H1 (cell line): Measurements from ENCODE around the gene CCL17. TPM values are rescaled to one million over a fixed set of nuclear protein-coding genes. Genes with fewer than 3 reads are reported as not detected.

ENCODE experiments used
- CTCF ChIA-PET: fragments of 300-600 bp; sonication (Branson Sonifier 250); formaldehyde crosslinking; loops from one replicate; lab custom pipeline; 2021; ENCODE audit not compliant: partially characterized antibody; lab: Charles Lee
- POLR2A ChIA-PET: fragments of 300-600 bp; sonication (Branson Sonifier 250); formaldehyde crosslinking; loops from one replicate; lab custom pipeline; 2021; ENCODE audit warnings: inconsistent platforms; ENCODE audit not compliant: partially characterized antibody; lab: Charles Lee
- DNase-seq, 2 experiments: peaks; one replicate each; pipeline versions ENCODE4 v3.0.0 to v3.0.0-alpha.2; 2010 to 2022; ENCODE audit warnings: low spot score in 2 of 2, low read depth in 1 of 2, mixed read lengths in 1 of 2
- FAIRE-seq: peaks from 2 replicates; lab custom pipeline; 2011; peaks lifted over from hg19 to GRCh38; lab: Jason Lieb, UNC
- H2AFZ ChIP-seq: 2 replicates; pipeline ENCODE4 v1.8.1; 2012; ENCODE audit warnings: low read length, inconsistent platforms
- H2AK5ac ChIP-seq: 2 replicates; pipeline ENCODE4 v1.6.1; 2013; ENCODE audit warnings: low read depth, low read length
- H2BK120ac ChIP-seq: replicated peaks from 2 replicates; pipeline ENCODE3; 2013; ENCODE audit warnings: low read depth, low read length, inconsistent platforms
- H2BK12ac ChIP-seq: 2 replicates; pipeline ENCODE4 v1.6.1; 2013; ENCODE audit warnings: low read depth, low read length
- H2BK15ac ChIP-seq: 2 replicates; pipeline ENCODE4 v1.6.1; 2013; ENCODE audit warnings: low read length
- H2BK20ac ChIP-seq: 2 replicates; pipeline ENCODE4 v1.6.1; 2013; ENCODE audit warnings: low read length
- H2BK5ac ChIP-seq: 2 replicates; pipeline ENCODE4 v1.6.1; 2013; ENCODE audit warnings: low read depth, low read length
- H3K14ac ChIP-seq: 2 replicates; pipeline ENCODE4 v1.6.1; 2013; ENCODE audit warnings: inconsistent platforms; ENCODE audit not compliant: insufficient read length
- H3K18ac ChIP-seq: 2 replicates; pipeline ENCODE4 v1.6.1; 2013; ENCODE audit warnings: low read length; ENCODE audit errors: extremely low read depth
- H3K23ac ChIP-seq: 2 replicates; pipeline ENCODE4 v1.6.1; 2013; ENCODE audit warnings: inconsistent platforms; ENCODE audit not compliant: insufficient read length
- H3K23me2 ChIP-seq: 2 replicates; pipeline ENCODE4 v1.6.1; 2013; ENCODE audit warnings: low read depth, low read length
- H3K27ac ChIP-seq: 2 replicates; pipeline ENCODE4 v1.6.1; 2011; ENCODE audit warnings: low read depth, low read length, inconsistent platforms
- H3K27me3 ChIP-seq, 4 experiments: replicated peaks in 1 of 4; 1 replicate in 1 of 4; 2 replicates in 3 of 4; pipeline versions ENCODE4 v1.6.1 to v1.8.1; 2011 to 2013; ENCODE audit warnings: low read length in 3 of 4, mild to moderate bottlenecking in 3 of 4, inconsistent platforms in 2 of 4, mixed read lengths in 2 of 4, moderate library complexity in 1 of 4; ENCODE audit not compliant: control insufficient read depth in 3 of 4, insufficient read depth in 3 of 4; ENCODE audit errors: extremely low read depth in 1 of 4
- H3K36me3 ChIP-seq, 4 experiments: 2 replicates each; pipeline versions ENCODE4 v1.6.1 to v1.8.1; 2011 to 2013; ENCODE audit warnings: mild to moderate bottlenecking in 4 of 4, low read length in 3 of 4, moderate library complexity in 2 of 4, control low read depth in 1 of 4, inconsistent platforms in 1 of 4; ENCODE audit not compliant: insufficient read depth in 4 of 4, control insufficient read depth in 2 of 4
- H3K4ac ChIP-seq: replicated peaks from 2 replicates; pipeline ENCODE3; 2013; ENCODE audit warnings: low read length, low read depth, mixed read lengths, inconsistent platforms; ENCODE audit not compliant: insufficient read length
- H3K4me1 ChIP-seq, 4 experiments: replicated peaks in 1 of 4; 1 replicate in 1 of 4; 2 replicates in 3 of 4; pipeline versions ENCODE4 v1.6.1 to v1.8.1; 2011 to 2013; ENCODE audit warnings: low read length in 3 of 4, inconsistent platforms in 2 of 4, mixed read lengths in 1 of 4; ENCODE audit not compliant: insufficient read depth in 4 of 4, control insufficient read depth in 3 of 4
- H3K4me2 ChIP-seq, 2 experiments: 2 replicates each; pipeline versions ENCODE4 v1.6.1 to v1.8.1; 2011 to 2013; ENCODE audit warnings: low read depth in 2 of 2, low read length in 2 of 2, control low read depth in 1 of 2, inconsistent platforms in 1 of 2, mild to moderate bottlenecking in 1 of 2; ENCODE audit not compliant: insufficient read depth in 1 of 2
- H3K4me3 ChIP-seq, 4 experiments: fragments of 200-600, 300-600 bp in 1 of 4; sonication (generic), shearing (Covaris generic), sonication (Bioruptor Twin) in 1 of 4; 2 replicates each; pipeline versions ENCODE4 v1.5.1 to v1.8.1; 2011 to 2016; ENCODE audit warnings: low read length in 4 of 4, low read depth in 3 of 4, control low read depth in 2 of 4, inconsistent platforms in 2 of 4, mild to moderate bottlenecking in 2 of 4, mixed read lengths in 1 of 4, moderate library complexity in 1 of 4; ENCODE audit not compliant: insufficient read depth in 2 of 4; ENCODE audit errors: extremely low read depth in 1 of 4
- H3K56ac ChIP-seq: replicated peaks from 2 replicates; pipeline ENCODE3; 2013; ENCODE audit warnings: low read depth, mild to moderate bottlenecking, mixed read lengths, low read length, inconsistent platforms; ENCODE audit not compliant: insufficient read length
- H3K79me1 ChIP-seq: 2 replicates; pipeline ENCODE4 v1.6.1; 2013; ENCODE audit warnings: low read depth, low read length, control low read depth
- H3K79me2 ChIP-seq, 2 experiments: 2 replicates each; pipeline versions ENCODE4 v1.6.1 to v1.8.1; 2012 to 2013; ENCODE audit warnings: low read length in 2 of 2, mild to moderate bottlenecking in 2 of 2, inconsistent platforms in 1 of 2; ENCODE audit not compliant: insufficient read depth in 2 of 2, control insufficient read depth in 1 of 2
- H3K9ac ChIP-seq, 4 experiments: replicated peaks in 1 of 4; 1 replicate in 1 of 4; 2 replicates in 3 of 4; pipeline versions ENCODE4 v1.6.1 to v1.8.1; 2011 to 2013; ENCODE audit warnings: low read depth in 3 of 4, low read length in 3 of 4, control low read depth in 2 of 4, mild to moderate bottlenecking in 2 of 4, moderate library complexity in 2 of 4, inconsistent platforms in 1 of 4; ENCODE audit errors: extremely low read depth in 1 of 4
- H3K9me3 ChIP-seq, 2 experiments: 2 replicates each; pipeline versions ENCODE4 v1.6.1 to v1.8.1; 2012 to 2013; ENCODE audit warnings: mild to moderate bottlenecking in 2 of 2, moderate library complexity in 2 of 2, control low read depth in 1 of 2, inconsistent platforms in 1 of 2, low read depth in 1 of 2, low read length in 1 of 2, mixed read lengths in 1 of 2; ENCODE audit not compliant: insufficient read depth in 2 of 2
- H4K20me1 ChIP-seq, 2 experiments: replicated peaks in 1 of 2; 2 replicates each; pipeline versions ENCODE3 to v1.8.1; 2011 to 2013; ENCODE audit warnings: inconsistent platforms in 2 of 2, low read length in 2 of 2, mild to moderate bottlenecking in 1 of 2; ENCODE audit not compliant: insufficient read depth in 2 of 2, control insufficient read depth in 1 of 2
- H4K5ac ChIP-seq: 2 replicates; pipeline ENCODE4 v1.6.1; 2013; ENCODE audit warnings: low read length, low read depth, mixed read lengths, inconsistent platforms; ENCODE audit not compliant: insufficient read length
- H4K8ac ChIP-seq: 2 replicates; pipeline ENCODE4 v1.8.0; 2013; ENCODE audit warnings: mild to moderate bottlenecking, moderate library complexity, low read length, inconsistent platforms; ENCODE audit not compliant: insufficient read depth; ENCODE audit errors: extremely low read depth
- H4K91ac ChIP-seq: replicated peaks from 2 replicates; pipeline ENCODE3; 2013; ENCODE audit warnings: low read length, mixed read lengths, inconsistent platforms; ENCODE audit not compliant: insufficient read length
- CBX5 ChIP-seq: fragments of 300-800, 300-1000 bp; sonication (generic); IDR thresholded peaks from 2 replicates; pipeline ENCODE4 v1.7.1; 2016; ENCODE audit warnings: antibody characterized with exemption, low read length, low read depth
- CEBPB ChIP-seq: IDR thresholded peaks from 2 replicates; pipeline ENCODE4 v1.6.1; 2012; ENCODE audit warnings: low read depth, low read length
- CHD2 ChIP-seq: IDR thresholded peaks from 2 replicates; pipeline ENCODE4 v1.6.1; 2012; ENCODE audit warnings: low read length, improper control_type of control experiment
- CREB1 ChIP-seq: IDR thresholded peaks from 2 replicates; pipeline ENCODE4 v1.6.1; 2012; ENCODE audit warnings: inconsistent platforms
- GABPA ChIP-seq: IDR thresholded peaks from 2 replicates; pipeline ENCODE4 v1.6.1; 2011; ENCODE audit warnings: mild to moderate bottlenecking, low read length, moderate library complexity, borderline replicate concordance; ENCODE audit not compliant: insufficient read depth
- GTF2F1 ChIP-seq: IDR thresholded peaks from 2 replicates; pipeline ENCODE4 v1.6.1; 2012; ENCODE audit warnings: low read depth, low read length, improper control_type of control experiment, borderline replicate concordance
- JUN ChIP-seq: IDR thresholded peaks from 2 replicates; pipeline ENCODE4 v1.6.1; 2011; ENCODE audit warnings: low read depth, mild to moderate bottlenecking, improper control_type of control experiment, low read length
- PHF8 ChIP-seq: fragments of 200-600 bp; sonication (generic); conservative IDR thresholded peaks from 2 replicates; pipeline ENCODE4 v1.7.1; 2012; ENCODE audit warnings: low read depth, mild to moderate bottlenecking, inconsistent platforms, low read length, moderate library complexity
- RFX5 ChIP-seq: IDR thresholded peaks from 2 replicates; pipeline ENCODE4 v1.6.1; 2011; ENCODE audit warnings: low read depth, low read length, improper control_type of control experiment, borderline replicate concordance
- RNF2 ChIP-seq: fragments of 200-900, 300-1000 bp; sonication (generic); IDR thresholded peaks from 2 replicates; pipeline ENCODE4 v1.7.1; 2016; ENCODE audit warnings: borderline replicate concordance, low read depth, mild to moderate bottlenecking, antibody characterized with exemption, low read length; ENCODE audit not compliant: poor library complexity, severe bottlenecking; ENCODE audit errors: missing control alignments
- SAP30 ChIP-seq: fragments of 300-600 bp; sonication (generic); IDR thresholded peaks from 2 replicates; pipeline ENCODE4 v1.7.1; 2012; ENCODE audit warnings: low read length, moderate library complexity, mild to moderate bottlenecking, inconsistent platforms; ENCODE audit not compliant: insufficient read depth, insufficient replicate concordance
- SIRT6 ChIP-seq: IDR thresholded peaks from one replicate; pipeline ENCODE4 v1.7.1; 2012; ENCODE audit warnings: low read length, inconsistent platforms
- SUZ12 ChIP-seq: fragments of 200-600 bp; sonication (generic); IDR thresholded peaks from 2 replicates; pipeline ENCODE4 v1.6.1; 2012; ENCODE audit warnings: mild to moderate bottlenecking, inconsistent platforms, low read length, moderate library complexity, mixed read lengths
- TAF7 ChIP-seq: optimal IDR thresholded peaks from 2 replicates; pipeline ENCODE3; 2011; ENCODE audit warnings: low read depth, mild to moderate bottlenecking, inconsistent platforms, low read length, moderate library complexity, borderline replicate concordance
- WGBS, 2 experiments: shearing (Covaris generic) in 1 of 2; methylation state at CpG; one replicate each; pipeline versions ENCODE4 v1.1.6 to v1.1.7; 2013 to 2015; ENCODE audit warnings: low lambda C conversion rate in 2 of 2, mixed read lengths in 2 of 2, inconsistent platforms in 1 of 2, low coverage in 1 of 2, missing lambda C conversion rate in 1 of 2; ENCODE audit not compliant: insufficient replicate concordance in 2 of 2, insufficient coverage in 1 of 2, insufficient read length in 1 of 2; ENCODE audit errors: extremely low coverage in 1 of 2, missing lambda C conversion rate in 1 of 2; 5-methylcytosine and 5-hydroxymethylcytosine counted together
- polyA plus RNA-seq, 7 experiments: library from polyadenylated mRNA; depleted of rRNA in 3 of 7; stranded (reverse) in 5 of 7; unstranded in 2 of 7; fragments of >200 nt in 5 of 7; fragments of 200-250 nt in 2 of 7; gene quantifications; 1 replicate in 5 of 7; 2 replicates in 1 of 7; 4 replicates in 1 of 7; pipeline versions ENCODE4 v1.2.1 to v1.2.3, GENCODE V29; 2011 to 2013; ENCODE audit warnings: missing spikeins in 2 of 7, mixed read lengths in 2 of 7
- total RNA-seq: library from RNA; stranded (reverse); fragmentation: NEBNext Ultra II Directional; extraction: Animal tissue kit (Norgen Biotek cat#: 25700); gene quantifications from 2 replicates; pipeline ENCODE4 v1.2.1, GENCODE V29; 2021

Gene CCL17
- total and polyA plus RNA-seq, 2 of the 8 experiments (the other 6 are each of a cell fraction or from before 2014, with no cell fraction given) = not detected

DNA sequence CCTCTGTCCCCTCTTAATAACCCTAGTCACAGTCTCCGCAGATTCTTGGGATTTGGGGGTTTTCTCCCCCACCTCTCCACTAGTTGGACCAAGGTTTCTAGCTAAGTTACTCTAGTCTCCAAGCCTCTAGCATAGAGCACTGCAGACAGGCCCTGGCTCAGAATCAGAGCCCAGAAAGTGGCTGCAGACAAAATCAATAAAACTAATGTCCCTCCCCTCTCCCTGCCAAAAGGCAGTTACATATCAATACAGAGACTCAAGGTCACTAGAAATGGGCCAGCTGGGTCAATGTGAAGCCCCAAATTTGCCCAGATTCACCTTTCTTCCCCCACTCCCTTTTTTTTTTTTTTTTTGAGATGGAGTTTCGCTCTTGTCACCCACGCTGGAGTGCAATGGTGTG lies 40.4 kb upstream of the CCL17 start:
- no peaks in the 10 kb centered on the region for H4K20me1 ChIP-seq
- H3K14ac ChIP-seq = no peak overlapping the region
- H3K56ac ChIP-seq = no peak overlapping the region
- no peak overlapping the region for H4K8ac ChIP-seq
- no peak overlapping the region for H2BK5ac ChIP-seq
- H3K23me2 ChIP-seq = no peaks in the 10 kb centered on the region
- H2BK15ac ChIP-seq = no peak overlapping the region
- H3K4me1 ChIP-seq = no peaks in the 10 kb centered on the region
- H3K9me3 ChIP-seq = no peaks in the 10 kb centered on the region
- FAIRE-seq (no peak), DNase-seq (no peak)
- no peak overlapping the region for H2BK120ac ChIP-seq
- H4K91ac ChIP-seq = no peak overlapping the region
- ChIA-PET CTCF (interaction anchor here (0.9 to 2.3 kb wide), 5 partner anchors 12 to 98 kb away, joined by 3 to 8 read pairs (median 3); partner anchors contain the start of gene POLR2C), POLR2A (interaction anchor here (1.2 kb wide), 1 partner anchor 8 kb away, joined by 3 read pairs; the partner anchor contains the start of gene CX3CL1)
- H2AK5ac ChIP-seq = no peak overlapping the region
- H3K9ac ChIP-seq = no peak overlapping the region
- H3K36me3 ChIP-seq = no peaks in the 10 kb centered on the region
- no peaks in the 10 kb centered on the region for H3K79me2 ChIP-seq
- no peak overlapping the region for H3K4me2 ChIP-seq
- H2BK20ac ChIP-seq = no peak overlapping the region
- no peak overlapping the region for H3K4ac ChIP-seq
- no peak overlapping the region for H3K23ac ChIP-seq
- 78% methylated on average over 1 of the region's 3 CpGs; no CpG with 5 or more reads in 1 of the 2 experiments for WGBS, 2 experiments
- H3K27ac ChIP-seq = no peak overlapping the region
- H2AFZ ChIP-seq = no peak overlapping the region
- H3K79me1 ChIP-seq = no peaks in the 10 kb centered on the region
- no peak overlapping the region for H3K4me3 ChIP-seq
- H3K18ac ChIP-seq = no peak overlapping the region
- H3K27me3 ChIP-seq = peaks cover 0 to 2% (median 0%) of the 10 kb centered on the region in 4 experiments; a peak in 1 of 7 replicates
- no peak overlapping the region for H2BK12ac ChIP-seq
- H4K5ac ChIP-seq = no peak overlapping the region
- TF ChIP-seq SAP30 (no peak), CHD2 (no peak), CREB1 (no peak), PHF8 (no peak), JUN (no peak), GABPA (no peak), SIRT6 (no peak), CBX5 (no peak), CEBPB (no peak), RNF2 (no peak), RFX5 (no peak), TAF7 (no peak), GTF2F1 (no peak), SUZ12 (no peak)
